ENCODE measurements around the gene ZNF385C.

The ZNF385C gene

GRCh38 chr17:42051013-42051400 lies 47.3 kb downstream of the ZNF385C start:
- Histone ChIP-seq H3K9me3 (no peaks in the 10 kb centered on the region), H3K4me1 (no peaks in the 10 kb centered on the region), H3K4me3 (peak overlapping the region; percentile 54), H3K36me3 (replicated peaks) (no peaks in the 10 kb centered on the region), H3K27me3 (ENCODE audit: low read depth) (peaks cover 6% of the 10 kb centered on the region; the same call in 1 of the 2 replicates)
- no peak for DNase-seq (ENCODE audit: low spot score in 2 of 2)
- in situ Hi-C loops (cut with MboI; ENCODE audit: low sequenced_read_pairs), result no loop called here

- in situ Hi-C loops (cut with MboI; ENCODE audit: low sequenced_read_pairs), result no loop called here
- Histone ChIP-seq H3K36me3 (replicated peaks) (no peaks in the 10 kb centered on the region), H3K4me1 (no peaks in the 10 kb centered on the region), H3K9me3 (no peaks in the 10 kb centered on the region), H3K4me3 (peak within 1 kb of the TSS; percentile 54), H3K27me3 (ENCODE audit: low read depth) (peaks cover 6% of the 10 kb centered on the region; the same call in 1 of the 2 replicates)
- DNase-seq (ENCODE audit: low spot score in 2 of 2), result peak; percentile 20 to 75
Observed at GRCh38 chr17:42050393-42051012, 47.8 kb downstream of the ZNF385C start, which contains the start of gene C17orf113. Gene C17orf113 (minus strand): TSS chr17:42050601. CDS start chr17:42043376, 7,225 bp downstream.

GRCh38 chr17:42049834-42050392 lies 48.4 kb downstream of the ZNF385C start:
- Histone ChIP-seq H3K36me3 (replicated peaks) (no peaks in the 10 kb centered on the region), H3K27me3 (ENCODE audit: low read depth) (peaks cover 6% of the 10 kb centered on the region; the same call in 1 of the 2 replicates), H3K9me3 (no peaks in the 10 kb centered on the region), H3K4me1 (no peaks in the 10 kb centered on the region), H3K4me3 (peak overlapping the region; percentile 54)
- in situ Hi-C loops (cut with MboI; ENCODE audit: low sequenced_read_pairs), result no loop called here
- no peak for DNase-seq (ENCODE audit: low spot score in 2 of 2)

GRCh38 chr17:42047343-42047742 lies 50.9 kb downstream of the ZNF385C start:
- Histone ChIP-seq H3K9me3 (no peaks in the 10 kb centered on the region), H3K36me3 (replicated peaks) (no peaks in the 10 kb centered on the region), H3K4me1 (no peaks in the 10 kb centered on the region), H3K4me3 (no peak overlapping the region), H3K27me3 (ENCODE audit: low read depth) (no peaks in the 10 kb centered on the region)
- DNase-seq (ENCODE audit: low spot score in 2 of 2), result no peak
- in situ Hi-C loops (cut with MboI; ENCODE audit: low sequenced_read_pairs), result no loop called here

GRCh38 chr17:42045719-42046118 lies 52.6 kb downstream of the ZNF385C start:
- no peaks in the 10 kb centered on the region for H3K36me3 ChIP-seq (replicated peaks)
- in situ Hi-C loops (cut with MboI; ENCODE audit: low sequenced_read_pairs), result no loop called here
- no peaks in the 10 kb centered on the region for H3K4me1 ChIP-seq
- DNase-seq (ENCODE audit: low spot score in 2 of 2), result no peak
- no peaks in the 10 kb centered on the region for H3K27me3 ChIP-seq (ENCODE audit: low read depth)
- H3K9me3 ChIP-seq, result no peaks in the 10 kb centered on the region
- H3K4me3 ChIP-seq, result no peak overlapping the region

GRCh38 chr17:42042598-42043319 lies 55.5 kb downstream of the ZNF385C start:
- Histone ChIP-seq H3K36me3 (replicated peaks) (no peaks in the 10 kb centered on the region), H3K4me1 (no peaks in the 10 kb centered on the region), H3K4me3 (no peak overlapping the region), H3K27me3 (ENCODE audit: low read depth) (no peaks in the 10 kb centered on the region), H3K9me3 (no peaks in the 10 kb centered on the region)
- DNase-seq (ENCODE audit: low spot score in 2 of 2), result no peak
- in situ Hi-C loops (cut with MboI; ENCODE audit: low sequenced_read_pairs), result no loop called here

GRCh38 chr17:42041619-42042018 lies 56.7 kb downstream of the ZNF385C start:
- H3K9me3 ChIP-seq, result no peaks in the 10 kb centered on the region
- no peaks in the 10 kb centered on the region for H3K36me3 ChIP-seq (replicated peaks)
- H3K4me1 ChIP-seq, result no peaks in the 10 kb centered on the region
- H3K4me3 ChIP-seq, result no peak overlapping the region
- no peaks in the 10 kb centered on the region for H3K27me3 ChIP-seq (ENCODE audit: low read depth)
- no peak for DNase-seq (ENCODE audit: low spot score in 2 of 2)
- in situ Hi-C loops (cut with MboI; ENCODE audit: low sequenced_read_pairs), result no loop called here

GRCh38 chr17:42040818-42041217 lies 57.5 kb downstream of the ZNF385C start:
- Histone ChIP-seq H3K27me3 (ENCODE audit: low read depth) (no peaks in the 10 kb centered on the region), H3K9me3 (no peaks in the 10 kb centered on the region), H3K4me1 (no peaks in the 10 kb centered on the region), H3K4me3 (no peak overlapping the region), H3K36me3 (replicated peaks) (no peaks in the 10 kb centered on the region)
- in situ Hi-C loops (cut with MboI; ENCODE audit: low sequenced_read_pairs), result no loop called here
- no peak for DNase-seq (ENCODE audit: low spot score in 2 of 2)

GRCh38 chr17:42039794-42040763 lies 58.2 kb downstream of the ZNF385C start:
- Histone ChIP-seq H3K4me3 (no peak overlapping the region), H3K4me1 (no peaks in the 10 kb centered on the region), H3K9me3 (no peaks in the 10 kb centered on the region), H3K27me3 (ENCODE audit: low read depth) (no peaks in the 10 kb centered on the region), H3K36me3 (replicated peaks) (no peaks in the 10 kb centered on the region)
- in situ Hi-C loops (cut with MboI; ENCODE audit: low sequenced_read_pairs), result no loop called here
- DNase-seq (ENCODE audit: low spot score in 2 of 2), result no peak

GRCh38 chr17:42038221-42038973 lies 59.9 kb downstream of the ZNF385C start:
- in situ Hi-C loops (cut with MboI; ENCODE audit: low sequenced_read_pairs), result no loop called here
- no peak for DNase-seq (ENCODE audit: low spot score in 2 of 2)
- no peaks in the 10 kb centered on the region for H3K27me3 ChIP-seq (ENCODE audit: low read depth)

GRCh38 chr17:42034059-42034458 lies 64.2 kb downstream of the ZNF385C start:
- Histone ChIP-seq H3K9me3 (no peaks in the 10 kb centered on the region), H3K4me3 (no peak overlapping the region), H3K4me1 (no peaks in the 10 kb centered on the region), H3K27me3 (ENCODE audit: low read depth) (no peaks in the 10 kb centered on the region), H3K36me3 (replicated peaks) (no peaks in the 10 kb centered on the region)
- DNase-seq (ENCODE audit: low spot score in 2 of 2), result no peak
- in situ Hi-C loops (cut with MboI; ENCODE audit: low sequenced_read_pairs), result no loop called here

More at GRCh38 chr17:42038221-42038973, 59.9 kb downstream of the ZNF385C start:
- no peak overlapping the region for H3K4me3 ChIP-seq
- no peaks in the 10 kb centered on the region for H3K36me3 ChIP-seq (replicated peaks)
- no peaks in the 10 kb centered on the region for H3K9me3 ChIP-seq
- no peaks in the 10 kb centered on the region for H3K4me1 ChIP-seq

GRCh38 chr17:42031584-42031983 lies 66.7 kb downstream of the ZNF385C start:
- Histone ChIP-seq H3K4me1 (no peaks in the 10 kb centered on the region), H3K9me3 (no peaks in the 10 kb centered on the region), H3K36me3 (replicated peaks) (no peaks in the 10 kb centered on the region), H3K4me3 (no peak overlapping the region), H3K27me3 (ENCODE audit: low read depth) (no peaks in the 10 kb centered on the region)
- DNase-seq (ENCODE audit: low spot score in 2 of 2), result no peak
- in situ Hi-C loops (cut with MboI; ENCODE audit: low sequenced_read_pairs), result no loop called here

- H3K36me3 ChIP-seq (replicated peaks), result peaks cover 11% of the 10 kb centered on the region
- no peaks in the 10 kb centered on the region for H3K9me3 ChIP-seq
- H3K4me3 ChIP-seq, result no peak overlapping the region
- no peaks in the 10 kb centered on the region for H3K27me3 ChIP-seq (ENCODE audit: low read depth)
- in situ Hi-C loops (cut with MboI; ENCODE audit: low sequenced_read_pairs), result loop anchor here (5.0 kb wide), 1 partner anchor 84 kb away; the partner anchor contains the start of gene DHX58
- H3K4me1 ChIP-seq, result no peaks in the 10 kb centered on the region
- DNase-seq (ENCODE audit: low spot score in 2 of 2), result no peak
Observed at GRCh38 chr17:42028791-42029127, 69.5 kb downstream of the ZNF385C start.
